Measurements from ENCODE around the gene KLF12.

Gene KLF12

DNA sequence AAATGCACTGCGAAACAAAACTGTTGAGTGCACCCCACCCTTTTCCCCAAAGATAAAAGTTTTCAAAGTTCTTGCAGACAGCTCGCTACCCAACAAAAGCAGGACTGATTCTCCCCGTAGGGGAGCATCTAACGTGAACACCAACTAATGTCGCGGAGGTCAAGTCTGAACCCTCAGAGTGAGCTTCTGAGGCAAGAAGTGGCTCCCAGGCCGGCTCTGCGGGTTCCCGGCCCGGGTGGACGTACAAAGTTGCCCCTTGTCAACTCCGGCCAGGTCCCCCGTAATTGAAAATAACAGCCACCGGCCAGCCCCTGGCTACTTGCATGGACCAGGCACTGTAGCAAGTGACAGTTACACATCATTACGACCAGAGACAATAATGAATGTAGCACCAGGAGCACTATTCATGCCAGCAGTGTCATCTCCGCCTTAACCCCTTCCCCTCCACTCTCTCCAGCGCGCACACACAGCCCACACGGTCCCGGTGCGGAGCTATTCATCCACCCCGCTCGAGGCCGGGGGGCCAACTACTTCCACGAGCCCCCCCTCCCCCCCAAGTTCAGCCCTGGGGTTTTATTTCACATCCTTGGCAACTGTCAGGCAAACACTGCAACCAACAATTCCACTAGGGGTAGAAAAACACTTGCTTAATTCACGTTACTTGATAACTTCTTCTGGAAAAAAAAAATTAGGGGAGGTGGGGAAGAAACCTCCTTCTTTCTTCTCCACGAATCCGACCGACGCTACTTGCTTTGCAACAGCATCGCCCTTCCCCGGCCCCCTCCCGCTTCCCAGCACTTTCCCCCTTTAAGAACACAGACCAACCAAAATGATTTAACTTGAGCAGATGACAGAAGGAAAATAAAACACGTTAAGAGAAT lies 1.2 kb downstream of the KLF12 start:
- no peak overlapping the region for H3K4me3 ChIP-seq (ENCODE audit: low read length)

DNA sequence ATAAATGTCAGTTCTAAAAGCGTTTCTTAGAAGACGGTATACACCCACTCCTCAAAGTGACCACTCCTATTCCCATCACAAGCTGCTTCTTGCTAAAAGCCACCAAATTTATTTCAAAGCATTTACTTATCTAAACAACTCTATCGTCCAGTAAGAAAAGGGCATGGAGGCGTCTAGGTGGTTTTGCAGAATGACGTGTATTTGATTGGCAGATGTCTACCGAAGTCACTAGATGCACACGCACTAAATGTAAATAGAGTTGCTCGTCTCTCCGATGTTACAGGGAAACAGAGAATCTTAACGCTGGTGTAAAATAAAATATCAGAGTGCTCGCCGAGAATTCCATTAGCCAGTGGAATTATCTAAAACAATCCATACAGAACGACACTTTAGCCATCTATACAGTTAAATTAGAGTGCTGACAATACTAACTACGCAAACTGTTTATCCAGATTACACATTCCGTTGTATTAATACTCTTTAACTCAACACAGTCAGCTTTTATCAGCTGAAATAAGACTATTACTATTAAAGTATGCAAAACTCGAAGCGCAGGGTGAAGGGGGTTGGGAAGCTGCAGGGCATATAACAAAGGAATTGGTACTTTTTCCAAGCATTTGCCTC lies 1.9 kb downstream of the KLF12 start:
- Histone ChIP-seq H3K36me3 (ENCODE audit: control insufficient read depth, insufficient read depth, low read length) (no peaks in the 10 kb centered on the region), H3K9me3 (ENCODE audit: control insufficient read depth, low read length) (no peaks in the 10 kb centered on the region), H3K4me3 (ENCODE audit: low read length) (no peak overlapping the region), H3K9ac (ENCODE audit: low read length) (peak overlapping the region; percentile 15), H3K27me3 (ENCODE audit: control insufficient read depth, insufficient read depth, low read length) (peaks cover 25% of the 10 kb centered on the region), H3K4me1 (ENCODE audit: control insufficient read depth, insufficient read depth, low read length) (peaks cover 9% of the 10 kb centered on the region)

More for the DNA sequence above, 1.2 kb downstream of the KLF12 start:
- Histone ChIP-seq H3K4me1 (ENCODE audit: control insufficient read depth, insufficient read depth, low read length) (peaks cover 9% of the 10 kb centered on the region), H3K27me3 (ENCODE audit: control insufficient read depth, insufficient read depth, low read length) (peaks cover 25% of the 10 kb centered on the region), H3K9ac (ENCODE audit: low read length) (peak overlapping the region; percentile 34), H3K36me3 (ENCODE audit: control insufficient read depth, insufficient read depth, low read length) (no peaks in the 10 kb centered on the region), H3K9me3 (ENCODE audit: control insufficient read depth, low read length) (no peaks in the 10 kb centered on the region)

DNA sequence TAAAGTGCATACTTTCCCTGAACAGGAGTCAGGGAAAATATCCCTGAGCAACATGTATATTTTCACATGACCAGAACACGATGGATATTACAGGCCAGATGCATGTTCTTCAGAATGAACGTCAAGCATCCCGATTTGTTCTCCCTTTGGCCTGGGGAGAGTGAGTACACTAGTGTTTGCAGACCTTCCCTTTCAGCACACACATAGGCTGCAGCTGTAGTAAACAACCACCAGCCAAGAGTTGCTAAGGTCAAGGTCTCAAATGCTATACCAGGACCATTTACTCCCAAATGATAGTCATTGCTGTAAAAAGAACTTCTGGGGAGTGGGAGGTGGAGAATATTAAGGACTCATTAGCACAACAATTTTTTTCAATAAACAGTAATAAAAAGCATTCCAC lies 3.0 kb downstream of the KLF12 start:
- H3K9ac ChIP-seq (ENCODE audit: low read length): no peak overlapping the region
- peaks cover 15% of the 10 kb centered on the region for H3K27me3 ChIP-seq (ENCODE audit: control insufficient read depth, insufficient read depth, low read length)
- H3K36me3 ChIP-seq (ENCODE audit: control insufficient read depth, insufficient read depth, low read length): no peaks in the 10 kb centered on the region
- H3K4me1 ChIP-seq (ENCODE audit: control insufficient read depth, insufficient read depth, low read length): peaks cover 5% of the 10 kb centered on the region
- H3K4me3 ChIP-seq (ENCODE audit: low read length): no peak overlapping the region
- H3K9me3 ChIP-seq (ENCODE audit: control insufficient read depth, low read length): no peaks in the 10 kb centered on the region

DNA sequence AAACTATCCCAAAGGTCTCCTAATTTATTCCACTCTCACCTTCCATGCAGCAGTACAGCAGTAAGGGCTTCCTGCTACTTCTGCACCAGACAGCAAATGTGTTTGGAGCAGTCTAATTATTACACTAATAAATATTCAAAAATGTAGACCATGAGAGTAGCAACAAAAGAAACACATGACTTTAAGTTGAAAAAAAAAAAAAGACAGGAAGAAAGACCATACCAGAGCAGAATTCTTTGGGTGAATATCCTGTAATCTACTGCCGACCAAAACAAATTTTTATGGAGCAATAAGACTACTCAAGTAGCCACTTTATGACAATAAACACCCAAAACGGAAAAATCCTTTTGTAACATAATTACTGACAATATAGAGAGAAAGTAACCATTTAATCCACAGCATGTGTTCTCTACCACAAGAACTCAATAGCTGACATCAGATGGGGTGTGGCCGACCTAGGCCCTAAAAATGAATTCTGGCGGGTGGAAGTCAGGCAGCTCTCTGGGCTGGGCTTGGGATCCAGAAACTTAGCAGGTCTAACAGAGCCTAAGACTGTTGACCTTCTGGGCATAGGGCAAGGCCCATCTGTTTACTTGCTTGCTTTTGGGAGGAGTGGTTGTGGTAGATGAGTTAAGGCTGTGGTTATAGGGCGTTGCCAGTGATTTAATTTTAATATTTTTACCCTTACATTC lies 4.6 kb downstream of the KLF12 start:
- Histone ChIP-seq H3K36me3 (ENCODE audit: control insufficient read depth, insufficient read depth, low read length) (no peaks in the 10 kb centered on the region), H3K4me3 (ENCODE audit: low read length) (no peak overlapping the region), H3K9me3 (ENCODE audit: control insufficient read depth, low read length) (no peaks in the 10 kb centered on the region), H3K27me3 (ENCODE audit: control insufficient read depth, insufficient read depth, low read length) (peaks cover 9% of the 10 kb centered on the region), H3K9ac (ENCODE audit: low read length) (no peak overlapping the region), H3K4me1 (ENCODE audit: control insufficient read depth, insufficient read depth, low read length) (no peaks in the 10 kb centered on the region)

DNA sequence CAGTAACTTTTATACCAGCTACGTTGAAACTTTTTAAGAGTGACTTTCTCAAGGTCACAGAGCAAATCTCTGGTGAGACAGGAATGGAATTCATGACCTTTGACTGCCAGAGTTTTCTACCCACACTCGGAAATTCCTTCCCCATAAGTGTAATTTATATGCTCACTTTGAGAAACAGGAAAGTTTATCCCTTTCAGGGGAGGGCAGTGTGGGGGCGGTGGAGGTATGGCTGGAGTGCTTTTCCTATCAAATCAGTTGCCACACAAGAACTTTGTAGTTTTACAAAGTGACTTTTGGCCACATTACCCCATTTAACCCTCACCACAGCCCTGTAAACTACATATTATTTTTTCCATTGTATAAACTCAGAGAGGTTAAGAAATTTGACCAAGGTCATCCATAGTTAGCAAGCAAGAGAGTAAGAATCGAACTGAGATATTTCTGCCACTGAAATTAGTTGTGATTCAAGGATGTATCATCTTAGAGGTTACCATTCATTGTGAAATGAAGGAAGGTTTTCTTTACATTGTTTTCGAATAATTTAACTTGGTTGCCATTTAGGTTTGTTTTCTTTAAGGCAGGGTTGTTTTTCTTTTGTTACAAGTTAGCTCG lies 5.9 kb downstream of the KLF12 start:
- no peaks in the 10 kb centered on the region for H3K9me3 ChIP-seq (ENCODE audit: control insufficient read depth, low read length)
- no peaks in the 10 kb centered on the region for H3K36me3 ChIP-seq (ENCODE audit: control insufficient read depth, insufficient read depth, low read length)
- no peaks in the 10 kb centered on the region for H3K4me1 ChIP-seq (ENCODE audit: control insufficient read depth, insufficient read depth, low read length)
- peaks cover 5% of the 10 kb centered on the region for H3K27me3 ChIP-seq (ENCODE audit: control insufficient read depth, insufficient read depth, low read length)
- H3K9ac ChIP-seq (ENCODE audit: low read length): no peak overlapping the region
- no peak overlapping the region for H3K4me3 ChIP-seq (ENCODE audit: low read length)

DNA sequence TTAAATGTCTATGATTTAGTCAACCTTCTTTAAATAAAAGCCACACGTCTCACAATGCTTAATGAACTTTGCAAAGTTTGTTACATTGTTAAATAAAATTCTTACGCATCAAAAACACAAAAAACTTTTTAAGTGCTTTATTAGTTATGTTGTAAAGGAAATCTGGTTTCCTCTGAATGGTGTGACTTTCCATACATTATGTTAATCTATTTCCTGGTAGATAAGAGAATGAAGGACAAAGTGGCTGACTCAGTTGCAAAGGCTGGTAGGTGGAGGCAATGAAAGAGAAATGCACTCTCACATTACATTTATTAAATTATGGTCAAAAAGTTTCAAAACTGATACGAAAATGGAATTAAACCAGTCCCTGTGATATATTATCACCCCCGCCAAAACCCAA lies 15.9 kb downstream of the KLF12 start:
- no peaks in the 10 kb centered on the region for H3K4me1 ChIP-seq (ENCODE audit: control insufficient read depth, insufficient read depth, low read length)
- no peaks in the 10 kb centered on the region for H3K36me3 ChIP-seq (ENCODE audit: control insufficient read depth, insufficient read depth, low read length)
- no peak overlapping the region for H3K4me3 ChIP-seq (ENCODE audit: low read length)
- H3K9ac ChIP-seq (ENCODE audit: low read length): no peak overlapping the region
- no peaks in the 10 kb centered on the region for H3K9me3 ChIP-seq (ENCODE audit: control insufficient read depth, low read length)
- no peaks in the 10 kb centered on the region for H3K27me3 ChIP-seq (ENCODE audit: control insufficient read depth, insufficient read depth, low read length)

DNA sequence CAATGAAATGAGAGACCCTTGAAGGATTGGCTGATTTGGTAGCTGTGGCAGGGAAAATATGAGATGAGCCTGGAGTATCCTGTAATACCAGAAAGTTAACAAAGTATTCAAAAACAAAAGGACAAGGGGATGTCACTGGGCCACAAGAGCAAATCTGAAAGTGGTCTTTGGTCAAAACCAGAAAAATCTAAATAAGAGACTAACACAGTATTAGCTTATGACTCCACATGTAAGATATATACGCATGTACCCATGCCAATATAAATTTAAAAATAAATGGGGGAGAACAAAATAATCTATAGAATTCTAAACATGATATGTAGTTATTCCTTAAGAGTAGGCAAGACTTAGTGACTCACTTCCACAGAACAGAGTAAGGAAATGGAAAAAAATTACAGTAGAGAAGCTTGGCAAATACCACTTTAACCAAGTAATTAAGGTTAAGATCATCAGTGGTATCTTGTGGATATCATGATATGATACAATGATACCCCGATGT lies 16.9 kb downstream of the KLF12 start:
- no peaks in the 10 kb centered on the region for H3K36me3 ChIP-seq (ENCODE audit: control insufficient read depth, insufficient read depth, low read length)
- no peaks in the 10 kb centered on the region for H3K9me3 ChIP-seq (ENCODE audit: control insufficient read depth, low read length)
- H3K9ac ChIP-seq (ENCODE audit: low read length): no peak overlapping the region
- no peaks in the 10 kb centered on the region for H3K27me3 ChIP-seq (ENCODE audit: control insufficient read depth, insufficient read depth, low read length)
- H3K4me3 ChIP-seq (ENCODE audit: low read length): no peak overlapping the region
- no peaks in the 10 kb centered on the region for H3K4me1 ChIP-seq (ENCODE audit: control insufficient read depth, insufficient read depth, low read length)

DNA sequence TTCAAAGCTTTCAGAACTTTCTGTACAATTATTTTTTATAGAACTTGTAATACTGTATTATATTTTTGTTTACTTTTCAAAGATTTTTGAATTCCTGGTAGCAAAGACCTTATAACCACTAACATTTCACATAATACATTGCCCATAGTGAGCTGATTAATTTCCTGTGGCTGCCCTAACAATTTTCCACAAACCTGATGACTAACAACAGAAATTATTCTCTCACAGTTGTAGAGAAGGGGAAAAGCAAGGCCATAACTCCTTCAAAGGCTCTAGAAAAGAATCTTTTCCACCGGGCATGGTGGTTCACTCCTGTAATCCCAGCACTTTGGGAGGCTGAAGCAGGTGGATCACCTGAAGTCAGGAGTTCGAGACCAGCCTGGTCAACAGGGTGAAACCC lies 19.1 kb downstream of the KLF12 start:
- no peaks in the 10 kb centered on the region for H3K9me3 ChIP-seq (ENCODE audit: control insufficient read depth, low read length)

DNA sequence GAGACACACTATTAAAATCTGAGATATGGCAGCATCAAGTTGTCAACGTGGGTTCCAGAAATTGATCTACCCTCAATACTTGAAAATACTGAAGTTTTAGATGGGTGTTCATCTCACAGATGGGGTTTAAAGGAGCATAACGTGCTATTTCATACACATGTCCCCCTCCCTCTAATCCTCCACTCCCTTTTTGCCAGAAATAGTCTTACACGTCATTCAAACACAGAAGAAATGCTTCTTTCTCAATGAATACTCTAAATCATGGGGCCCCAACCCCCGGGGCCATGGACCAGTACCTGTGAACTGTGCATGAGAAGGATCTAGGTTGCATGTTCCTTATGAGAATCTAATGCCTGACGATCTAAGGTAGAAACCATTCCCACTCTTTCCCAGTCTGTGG lies 19.6 kb downstream of the KLF12 start:
- Histone ChIP-seq H3K27me3 (ENCODE audit: control insufficient read depth, insufficient read depth, low read length) (no peaks in the 10 kb centered on the region), H3K4me3 (ENCODE audit: low read length) (no peak overlapping the region), H3K9me3 (ENCODE audit: control insufficient read depth, low read length) (no peaks in the 10 kb centered on the region), H3K36me3 (ENCODE audit: control insufficient read depth, insufficient read depth, low read length) (no peaks in the 10 kb centered on the region), H3K4me1 (ENCODE audit: control insufficient read depth, insufficient read depth, low read length) (no peaks in the 10 kb centered on the region), H3K9ac (ENCODE audit: low read length) (no peak overlapping the region)

More for the DNA sequence above, 19.1 kb downstream of the KLF12 start:
- Histone ChIP-seq H3K4me3 (ENCODE audit: low read length) (no peak overlapping the region), H3K27me3 (ENCODE audit: control insufficient read depth, insufficient read depth, low read length) (no peaks in the 10 kb centered on the region), H3K36me3 (ENCODE audit: control insufficient read depth, insufficient read depth, low read length) (no peaks in the 10 kb centered on the region), H3K4me1 (ENCODE audit: control insufficient read depth, insufficient read depth, low read length) (no peaks in the 10 kb centered on the region), H3K9ac (ENCODE audit: low read length) (no peak overlapping the region)

DNA sequence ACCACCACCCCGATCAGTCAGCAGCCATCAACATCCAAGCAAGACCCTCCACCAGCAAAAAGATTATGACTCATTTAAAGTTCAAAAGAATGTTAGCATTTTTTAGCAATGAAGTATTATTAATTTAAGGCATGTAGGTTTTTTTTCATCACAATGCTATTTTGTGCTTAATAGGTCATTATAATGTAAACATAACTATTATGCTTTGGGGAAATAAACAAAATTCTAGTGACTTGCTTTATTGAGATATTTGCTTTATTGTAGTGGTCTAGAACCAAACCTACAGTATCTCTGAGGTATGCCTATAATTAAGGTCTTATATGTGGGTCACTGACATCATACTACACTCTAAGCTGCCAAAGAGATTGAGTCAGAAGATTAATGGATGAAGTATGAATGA lies 20.0 kb downstream of the KLF12 start:
- Histone ChIP-seq H3K4me1 (ENCODE audit: control insufficient read depth, insufficient read depth, low read length) (no peaks in the 10 kb centered on the region), H3K36me3 (ENCODE audit: control insufficient read depth, insufficient read depth, low read length) (no peaks in the 10 kb centered on the region), H3K9me3 (ENCODE audit: control insufficient read depth, low read length) (no peaks in the 10 kb centered on the region), H3K4me3 (ENCODE audit: low read length) (no peak overlapping the region), H3K27me3 (ENCODE audit: control insufficient read depth, insufficient read depth, low read length) (no peaks in the 10 kb centered on the region), H3K9ac (ENCODE audit: low read length) (no peak overlapping the region)

DNA sequence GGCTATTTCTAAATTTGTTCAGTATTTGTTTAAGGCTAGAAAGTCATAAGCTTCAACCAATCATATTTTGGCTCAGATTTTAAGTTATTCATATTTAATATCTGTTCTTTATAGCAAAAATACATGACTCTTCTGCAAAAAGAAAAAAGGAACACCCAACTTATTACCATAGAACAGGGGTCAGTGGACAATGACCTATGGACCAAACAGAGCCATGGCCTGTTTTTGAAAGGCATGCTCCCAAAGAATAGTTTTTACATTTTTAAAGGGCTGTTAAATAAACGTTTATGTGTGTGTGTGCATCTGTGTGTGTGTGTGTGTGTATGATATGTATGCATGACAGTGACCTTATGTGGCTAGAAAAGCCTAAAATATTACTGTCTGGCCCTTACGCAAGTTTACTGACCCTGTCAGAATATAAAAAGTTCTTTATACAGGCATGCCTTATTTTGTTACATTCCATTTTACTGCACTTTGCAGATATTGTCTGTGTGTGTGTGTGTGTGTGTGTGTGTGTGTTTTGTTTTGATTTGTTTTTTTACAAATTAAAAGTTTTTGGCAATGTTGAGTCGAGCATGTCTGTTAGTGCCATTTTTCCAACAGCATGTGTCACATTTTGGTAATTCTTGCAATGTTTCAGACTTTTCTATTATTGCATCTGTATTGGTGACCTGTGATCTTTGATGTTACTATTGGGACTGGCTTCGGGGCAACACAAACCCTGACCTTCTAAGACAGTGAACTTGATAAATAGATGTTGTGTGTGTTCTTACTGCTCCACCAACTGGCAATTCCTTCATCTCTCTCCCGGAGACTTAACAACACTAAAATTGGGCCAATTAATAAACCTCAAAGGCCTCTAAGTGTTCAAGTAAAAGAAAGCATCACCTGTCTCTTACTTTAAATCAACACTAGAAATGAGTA lies 22.0 kb downstream of the KLF12 start:
- Histone ChIP-seq H3K27me3 (ENCODE audit: control insufficient read depth, insufficient read depth, low read length) (no peaks in the 10 kb centered on the region), H3K9me3 (ENCODE audit: control insufficient read depth, low read length) (no peaks in the 10 kb centered on the region), H3K36me3 (ENCODE audit: control insufficient read depth, insufficient read depth, low read length) (no peaks in the 10 kb centered on the region), H3K4me1 (ENCODE audit: control insufficient read depth, insufficient read depth, low read length) (no peaks in the 10 kb centered on the region), H3K4me3 (ENCODE audit: low read length) (no peak overlapping the region), H3K9ac (ENCODE audit: low read length) (no peak overlapping the region)

Data from mucosa of stomach (tissue), 1 donor.